ENCODE results near the gene HEXA. TPM values are rescaled to one million over a fixed set of nuclear protein-coding genes. Genes with fewer than 3 reads are reported as not detected.

The HEXA gene
- total RNA-seq, 3 donors from 2014 or later = 63.6 to 147 (median 81.1) TPM

DNA sequence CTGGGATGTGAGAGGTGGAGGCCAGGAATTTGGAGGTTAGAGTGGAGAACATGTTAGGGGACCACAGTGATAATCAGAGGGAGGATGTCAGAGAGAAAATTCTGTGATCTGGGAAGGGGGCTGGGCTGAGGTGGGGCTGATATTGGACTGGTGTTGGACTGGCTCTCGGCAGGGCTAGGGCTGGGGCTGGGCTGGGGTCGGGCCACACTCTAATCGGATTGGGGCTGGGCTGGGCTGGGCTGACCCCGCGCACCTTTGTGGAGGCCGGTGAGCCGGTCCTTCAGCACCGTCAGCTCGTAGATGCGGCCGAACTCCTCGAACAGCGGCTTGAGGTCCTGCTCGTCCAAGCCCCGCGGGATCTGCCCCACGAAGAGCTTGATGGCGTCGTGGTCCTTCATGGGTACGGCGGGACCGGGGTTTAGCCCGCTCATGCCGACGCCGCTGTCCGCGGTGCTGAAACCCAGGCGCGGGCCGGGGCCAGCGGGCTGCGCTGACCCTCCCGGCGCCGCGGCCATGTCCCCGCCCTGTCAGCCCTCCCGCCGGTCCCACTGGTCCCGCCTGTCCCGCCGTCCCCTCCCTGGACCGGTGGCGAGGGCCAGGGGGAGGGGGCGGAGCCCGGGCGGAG lies 56.3 kb downstream of the HEXA start:
- H3K9me3 ChIP-seq = peaks cover 0 to 4% of the 10 kb centered on the region in 2 donors
- no peaks in the 10 kb centered on the region for H3K27me3 ChIP-seq
- intact Hi-C loops (cut with DNase I; ENCODE audit: low total_unique reads) = no loop called here
- H3K27ac ChIP-seq = peak overlapping the region in 1 of 2 donors; percentile 33
- no peaks in the 10 kb centered on the region for H3K36me3 ChIP-seq
- DNase-seq (ENCODE audit: low spot score in 2 of 2) = peak; percentile 25 to 66
- peak overlapping the region; percentile 38 to 69 (median 58) for H3K4me3 ChIP-seq
- TF ChIP-seq POLR2AphosphoS5 (IDR thresholded peaks at IDR 0.05) (no peak), POLR2A (IDR thresholded peaks at IDR 0.05) (no peak)
- TF ChIP-seq, protein P1, sequence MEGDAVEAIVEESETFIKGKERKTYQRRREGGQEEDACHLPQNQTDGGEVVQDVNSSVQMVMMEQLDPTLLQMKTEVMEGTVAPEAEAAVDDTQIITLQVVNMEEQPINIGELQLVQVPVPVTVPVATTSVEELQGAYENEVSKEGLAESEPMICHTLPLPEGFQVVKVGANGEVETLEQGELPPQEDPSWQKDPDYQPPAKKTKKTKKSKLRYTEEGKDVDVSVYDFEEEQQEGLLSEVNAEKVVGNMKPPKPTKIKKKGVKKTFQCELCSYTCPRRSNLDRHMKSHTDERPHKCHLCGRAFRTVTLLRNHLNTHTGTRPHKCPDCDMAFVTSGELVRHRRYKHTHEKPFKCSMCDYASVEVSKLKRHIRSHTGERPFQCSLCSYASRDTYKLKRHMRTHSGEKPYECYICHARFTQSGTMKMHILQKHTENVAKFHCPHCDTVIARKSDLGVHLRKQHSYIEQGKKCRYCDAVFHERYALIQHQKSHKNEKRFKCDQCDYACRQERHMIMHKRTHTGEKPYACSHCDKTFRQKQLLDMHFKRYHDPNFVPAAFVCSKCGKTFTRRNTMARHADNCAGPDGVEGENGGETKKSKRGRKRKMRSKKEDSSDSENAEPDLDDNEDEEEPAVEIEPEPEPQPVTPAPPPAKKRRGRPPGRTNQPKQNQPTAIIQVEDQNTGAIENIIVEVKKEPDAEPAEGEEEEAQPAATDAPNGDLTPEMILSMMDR (IDR thresholded peaks at IDR 0.05) = no peak
- H3K4me1 ChIP-seq = no peaks in the 10 kb centered on the region

GRCh38 chr15:72318408-72318942 lies 57.3 kb downstream of the HEXA start:
- no peak overlapping the region for H3K27ac ChIP-seq
- intact Hi-C loops (cut with DNase I; ENCODE audit: low total_unique reads) = no loop called here
- no peak for DNase-seq (ENCODE audit: low spot score in 2 of 2)

DNA sequence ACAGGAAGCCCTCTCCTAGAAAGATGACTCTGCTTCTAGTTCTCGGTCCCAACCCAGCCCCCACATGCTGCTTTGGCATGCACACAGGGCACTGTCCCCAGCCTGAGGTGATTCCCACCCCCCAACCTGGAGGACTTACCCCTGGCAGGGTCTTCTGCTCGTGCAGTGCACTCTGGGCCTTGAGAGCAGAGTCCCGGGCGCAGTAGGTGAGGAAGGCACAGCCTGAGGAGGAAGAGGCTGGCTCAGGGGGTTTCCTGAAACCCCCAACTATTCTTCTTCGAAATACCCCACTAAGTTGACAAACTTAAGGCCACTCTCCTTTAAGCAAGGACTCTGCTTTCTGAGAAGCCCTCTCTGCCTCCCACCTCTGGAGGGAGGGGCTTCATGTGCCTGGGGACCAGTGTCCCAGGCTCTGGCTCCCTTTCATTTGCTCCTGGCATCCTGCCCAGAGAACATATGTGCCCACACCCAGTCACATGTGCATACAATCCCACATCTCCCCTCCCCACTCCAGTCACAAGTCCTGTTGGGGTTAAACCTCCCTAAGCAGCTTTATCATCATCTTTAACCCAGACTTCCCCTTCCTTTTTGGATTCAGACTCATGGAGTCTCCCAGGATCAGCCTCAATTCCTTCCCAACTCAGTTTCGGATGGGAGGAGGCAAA lies 60.0 kb downstream of the HEXA start:
- Histone ChIP-seq H3K27me3 (no peaks in the 10 kb centered on the region), H3K9me3 (no peaks in the 10 kb centered on the region), H3K4me1 (no peaks in the 10 kb centered on the region), H3K27ac (no peak overlapping the region), H3K36me3 (no peaks in the 10 kb centered on the region), H3K4me3 (no peak overlapping the region)
- DNase-seq (ENCODE audit: low spot score in 2 of 2) = no peak
- no peak for TF ChIP-seq POLR2A (IDR thresholded peaks at IDR 0.05)
- TF ChIP-seq, protein P1 (IDR thresholded peaks at IDR 0.05) = no peak
- TF ChIP-seq POLR2AphosphoS5 (IDR thresholded peaks at IDR 0.05) = no peak
- intact Hi-C loops (cut with DNase I; ENCODE audit: low total_unique reads) = no loop called here

More at GRCh38 chr15:72318408-72318942, 57.3 kb downstream of the HEXA start:
- no peaks in the 10 kb centered on the region for H3K27me3 ChIP-seq
- no peaks in the 10 kb centered on the region for H3K36me3 ChIP-seq
- TF ChIP-seq POLR2AphosphoS5 (IDR thresholded peaks at IDR 0.05) (no peak), POLR2A (IDR thresholded peaks at IDR 0.05) (no peak)
- TF ChIP-seq, protein P1 (IDR thresholded peaks at IDR 0.05) = no peak
- no peaks in the 10 kb centered on the region for H3K4me1 ChIP-seq
- H3K9me3 ChIP-seq = no peaks in the 10 kb centered on the region
- no peak overlapping the region for H3K4me3 ChIP-seq

DNA sequence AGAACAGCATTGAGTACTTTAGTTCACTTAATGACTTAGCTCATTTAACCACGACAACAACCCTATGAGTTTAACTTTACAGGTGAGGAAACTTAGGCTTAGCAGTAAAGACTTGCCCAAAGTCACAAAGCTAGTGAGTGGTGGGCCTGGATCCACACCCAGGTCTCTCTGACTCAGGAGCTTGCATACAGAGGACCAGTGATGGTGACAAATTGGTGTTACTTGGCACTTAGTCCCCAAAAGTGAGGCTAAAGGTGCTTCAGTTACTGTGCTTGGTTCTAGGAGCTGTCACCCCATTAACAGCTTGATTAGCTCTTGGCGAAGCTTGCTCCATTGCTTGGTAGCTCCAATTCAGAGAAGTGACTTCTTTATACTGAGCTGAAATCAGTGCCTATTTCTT lies 61.9 kb downstream of the HEXA start:
- no peaks in the 10 kb centered on the region for H3K27me3 ChIP-seq
- no peak for DNase-seq (ENCODE audit: low spot score in 2 of 2)
- H3K36me3 ChIP-seq = no peaks in the 10 kb centered on the region

More for the DNA sequence above, 61.9 kb downstream of the HEXA start:
- TF ChIP-seq POLR2AphosphoS5 (IDR thresholded peaks at IDR 0.05) = no peak
- TF ChIP-seq, protein P1 (IDR thresholded peaks at IDR 0.05) = no peak
- TF ChIP-seq POLR2A (IDR thresholded peaks at IDR 0.05) = no peak
- Histone ChIP-seq H3K4me3 (no peak overlapping the region), H3K4me1 (no peaks in the 10 kb centered on the region), H3K9me3 (no peaks in the 10 kb centered on the region), H3K27ac (no peak overlapping the region)
- intact Hi-C loops (cut with DNase I; ENCODE audit: low total_unique reads) = no loop called here
